Suprapubic skin (tissue), 3 donors: ENCODE measurements around the gene NUCB2.

ENCODE experiments used
- POLR2AphosphoS5 ChIP-seq, 3 donors: sonication (generic); formaldehyde crosslinking; IDR thresholded peaks; one replicate each; pipeline ENCODE4 v1.6.1; 2017; ENCODE audit warnings: antibody characterized with exemption in 3 of 3
- TF ChIP-seq, protein P1 (sequence below), 2 donors: fragments of 200-600 bp in 1 of 2; fragments of 450-650 bp in 1 of 2; sonication (generic) in 1 of 2; IDR thresholded peaks; one replicate each; pipeline ENCODE4 v1.5.1; 2016 to 2019; ENCODE audit warnings: antibody characterized with exemption in 2 of 2, mild to moderate bottlenecking in 1 of 2, moderate library complexity in 1 of 2

DNA sequence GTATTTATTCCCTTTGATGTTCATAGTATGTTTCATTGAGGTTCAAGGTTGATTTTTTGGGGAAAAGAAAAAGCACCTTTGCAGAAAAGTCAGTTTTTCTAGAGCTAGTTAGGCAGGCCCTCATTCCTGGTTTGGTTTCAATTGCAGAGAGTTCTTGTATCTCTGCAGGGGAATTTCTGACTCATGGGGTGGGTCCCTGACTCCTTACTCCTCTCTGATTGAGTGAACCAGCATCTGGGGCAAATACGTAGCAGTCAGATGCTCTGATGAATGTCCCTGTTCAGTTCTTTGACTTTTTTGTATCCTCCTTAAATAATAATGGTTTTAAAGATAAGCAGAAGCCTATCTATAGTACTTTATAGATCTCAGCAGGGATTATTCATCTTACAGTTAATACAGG lies 67.4 kb downstream of the NUCB2 start:
- TF ChIP-seq, protein P1, sequence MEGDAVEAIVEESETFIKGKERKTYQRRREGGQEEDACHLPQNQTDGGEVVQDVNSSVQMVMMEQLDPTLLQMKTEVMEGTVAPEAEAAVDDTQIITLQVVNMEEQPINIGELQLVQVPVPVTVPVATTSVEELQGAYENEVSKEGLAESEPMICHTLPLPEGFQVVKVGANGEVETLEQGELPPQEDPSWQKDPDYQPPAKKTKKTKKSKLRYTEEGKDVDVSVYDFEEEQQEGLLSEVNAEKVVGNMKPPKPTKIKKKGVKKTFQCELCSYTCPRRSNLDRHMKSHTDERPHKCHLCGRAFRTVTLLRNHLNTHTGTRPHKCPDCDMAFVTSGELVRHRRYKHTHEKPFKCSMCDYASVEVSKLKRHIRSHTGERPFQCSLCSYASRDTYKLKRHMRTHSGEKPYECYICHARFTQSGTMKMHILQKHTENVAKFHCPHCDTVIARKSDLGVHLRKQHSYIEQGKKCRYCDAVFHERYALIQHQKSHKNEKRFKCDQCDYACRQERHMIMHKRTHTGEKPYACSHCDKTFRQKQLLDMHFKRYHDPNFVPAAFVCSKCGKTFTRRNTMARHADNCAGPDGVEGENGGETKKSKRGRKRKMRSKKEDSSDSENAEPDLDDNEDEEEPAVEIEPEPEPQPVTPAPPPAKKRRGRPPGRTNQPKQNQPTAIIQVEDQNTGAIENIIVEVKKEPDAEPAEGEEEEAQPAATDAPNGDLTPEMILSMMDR (IDR thresholded peaks at IDR 0.05) = no peak
- no peak for TF ChIP-seq POLR2AphosphoS5 (IDR thresholded peaks at IDR 0.05)
